ENCODE data around the gene CTDSP2.

The CTDSP2 gene

DNA sequence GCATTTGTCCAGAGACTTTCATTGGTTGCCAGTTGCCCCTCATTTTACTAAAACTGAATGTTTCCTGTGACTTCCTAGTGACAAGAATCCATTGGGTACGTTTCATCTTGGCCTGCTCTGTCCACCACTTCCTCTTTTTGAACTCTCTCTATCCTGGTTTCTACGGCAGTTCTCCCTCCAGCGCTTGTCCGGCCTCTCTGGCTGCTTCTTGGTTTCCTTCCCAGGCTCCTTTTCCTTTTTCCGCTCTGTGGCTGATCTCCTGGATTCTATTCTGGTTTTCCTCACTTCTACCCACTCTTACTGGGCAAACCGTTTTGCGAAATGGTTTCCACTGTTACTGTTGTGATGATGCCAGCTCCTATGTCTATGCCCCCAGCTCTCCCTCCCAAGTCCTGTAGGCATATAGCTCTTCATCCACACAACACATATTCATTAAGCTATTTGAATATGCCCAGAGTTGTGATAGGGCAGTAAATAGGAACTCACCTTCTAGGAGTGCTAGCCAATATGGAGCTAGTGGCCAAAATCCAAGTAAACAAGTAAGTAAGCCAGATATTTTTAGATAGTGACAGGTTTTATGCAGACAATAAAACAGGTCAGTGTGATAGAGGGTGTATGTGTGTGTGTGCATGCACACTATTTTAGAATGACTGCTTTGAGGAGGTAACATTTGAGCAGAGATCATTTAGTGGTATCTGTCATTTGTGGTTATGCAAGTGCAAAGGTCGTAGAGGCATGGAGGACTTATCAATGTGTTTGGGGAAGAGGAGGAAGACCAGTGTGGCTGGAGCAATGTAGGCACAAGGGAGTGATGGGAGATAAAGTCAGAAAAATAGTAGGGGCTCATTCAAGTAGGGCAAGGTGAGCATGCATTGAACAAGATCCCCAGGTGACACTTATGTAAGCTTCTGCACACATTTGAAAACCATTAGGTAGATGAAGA, 27.9 kb upstream of the CTDSP2 start:
- Mint-ChIP-seq H3K4me3 (no peak overlapping the region), H3K27me3 (ENCODE audit: low read depth) (no peaks in the 10 kb centered on the region), H3K36me3 (ENCODE audit: low read depth) (no peaks in the 10 kb centered on the region), H3K9me3 (no peaks in the 10 kb centered on the region), H3K27ac (peak overlapping the region in 1 of 3 experiments; percentile 5), H3K4me1 (peaks cover 19% of the 10 kb centered on the region)
- TF ChIP-seq, protein P1, sequence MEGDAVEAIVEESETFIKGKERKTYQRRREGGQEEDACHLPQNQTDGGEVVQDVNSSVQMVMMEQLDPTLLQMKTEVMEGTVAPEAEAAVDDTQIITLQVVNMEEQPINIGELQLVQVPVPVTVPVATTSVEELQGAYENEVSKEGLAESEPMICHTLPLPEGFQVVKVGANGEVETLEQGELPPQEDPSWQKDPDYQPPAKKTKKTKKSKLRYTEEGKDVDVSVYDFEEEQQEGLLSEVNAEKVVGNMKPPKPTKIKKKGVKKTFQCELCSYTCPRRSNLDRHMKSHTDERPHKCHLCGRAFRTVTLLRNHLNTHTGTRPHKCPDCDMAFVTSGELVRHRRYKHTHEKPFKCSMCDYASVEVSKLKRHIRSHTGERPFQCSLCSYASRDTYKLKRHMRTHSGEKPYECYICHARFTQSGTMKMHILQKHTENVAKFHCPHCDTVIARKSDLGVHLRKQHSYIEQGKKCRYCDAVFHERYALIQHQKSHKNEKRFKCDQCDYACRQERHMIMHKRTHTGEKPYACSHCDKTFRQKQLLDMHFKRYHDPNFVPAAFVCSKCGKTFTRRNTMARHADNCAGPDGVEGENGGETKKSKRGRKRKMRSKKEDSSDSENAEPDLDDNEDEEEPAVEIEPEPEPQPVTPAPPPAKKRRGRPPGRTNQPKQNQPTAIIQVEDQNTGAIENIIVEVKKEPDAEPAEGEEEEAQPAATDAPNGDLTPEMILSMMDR (IDR thresholded peaks at IDR 0.05; ENCODE audit: unreplicated experiment in 3 of 3) = no peak

DNA sequence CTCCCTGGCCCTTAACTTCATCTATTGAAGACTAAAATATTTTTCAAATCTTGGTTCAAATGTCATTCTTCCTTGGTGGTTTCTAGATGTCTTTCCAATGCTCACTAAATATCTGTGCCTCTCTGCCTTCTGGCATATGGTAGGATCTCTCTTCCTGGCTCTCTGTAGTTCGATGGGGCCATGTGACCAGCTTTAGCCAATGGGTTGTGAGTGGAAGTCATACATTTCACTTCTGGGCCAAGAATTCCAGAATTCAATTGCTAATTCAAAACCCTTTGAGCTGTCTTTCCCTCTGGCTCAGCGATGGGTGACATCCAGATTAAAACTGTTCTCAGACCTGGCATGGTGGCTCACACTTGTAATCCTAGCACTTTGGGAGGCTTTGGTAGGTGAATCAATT, 25.8 kb upstream of the CTDSP2 start:
- Mint-ChIP-seq H3K27me3 (ENCODE audit: low read depth) (no peaks in the 10 kb centered on the region), H3K27ac (peak overlapping the region in 2 of 3 experiments; percentile 51 to 58), H3K4me1 (peaks cover 36% of the 10 kb centered on the region), H3K4me3 (no peak overlapping the region), H3K36me3 (ENCODE audit: low read depth) (no peaks in the 10 kb centered on the region), H3K9me3 (no peaks in the 10 kb centered on the region)
- TF ChIP-seq, protein P1 (IDR thresholded peaks at IDR 0.05; ENCODE audit: unreplicated experiment in 3 of 3) = no peak

DNA sequence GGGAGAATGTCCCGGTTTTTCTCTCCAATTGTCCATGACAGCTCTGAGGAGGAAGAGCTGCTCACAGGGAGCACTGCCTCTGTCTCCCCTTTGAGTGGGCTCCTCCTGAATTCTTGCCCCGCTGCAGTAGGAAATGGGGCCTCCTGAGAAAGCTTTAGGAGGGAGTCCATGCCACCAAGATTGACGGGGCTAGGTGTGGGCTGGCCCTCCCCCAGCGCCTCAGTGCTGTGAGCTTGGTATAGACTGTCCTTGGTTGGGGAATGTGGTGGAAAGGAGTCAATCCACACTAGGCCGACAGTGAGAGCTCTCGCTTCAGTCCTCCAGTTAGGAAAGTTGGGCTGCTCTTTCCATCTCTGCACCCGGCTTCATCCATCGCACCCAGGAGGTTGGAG, 23.4 kb upstream of the CTDSP2 start:
- Mint-ChIP-seq H3K27me3 (ENCODE audit: low read depth) (no peaks in the 10 kb centered on the region), H3K9me3 (no peaks in the 10 kb centered on the region), H3K4me3 (no peak overlapping the region), H3K4me1 (peaks cover 42% of the 10 kb centered on the region), H3K36me3 (ENCODE audit: low read depth) (no peaks in the 10 kb centered on the region), H3K27ac (peak overlapping the region; percentile 89 to 95 (median 92))
- TF ChIP-seq, protein P1 (IDR thresholded peaks at IDR 0.05; ENCODE audit: unreplicated experiment in 3 of 3) = no peak

DNA sequence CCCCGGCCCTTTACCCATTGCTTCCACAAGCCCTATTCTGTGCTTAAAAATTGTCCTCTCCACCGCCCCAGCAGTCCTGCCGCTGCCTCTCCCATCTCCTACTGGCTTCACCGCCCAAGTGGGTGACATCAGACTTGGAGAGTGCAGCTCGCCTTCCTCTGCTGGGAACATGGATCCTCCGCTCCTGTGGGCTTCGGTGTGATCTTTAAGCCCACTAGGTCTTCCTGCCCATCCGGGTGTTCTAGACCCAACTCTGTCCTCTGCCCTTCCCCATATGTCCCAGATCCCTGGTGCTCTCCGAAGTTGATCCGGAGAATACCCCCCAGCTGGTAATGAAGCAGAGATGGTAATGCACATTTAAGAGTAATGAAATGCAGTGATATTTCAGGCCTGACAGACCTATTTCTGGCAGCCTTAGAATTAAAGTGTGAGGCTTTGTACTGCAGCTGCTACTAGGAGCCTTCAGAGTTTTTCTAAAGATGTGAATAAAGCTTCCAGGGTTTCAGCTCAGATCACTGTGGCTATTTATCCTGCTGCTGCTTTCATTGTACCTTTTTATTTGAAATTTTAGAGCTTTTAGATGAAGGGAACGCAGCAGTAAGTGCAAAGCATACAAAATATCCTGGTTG, 22.9 kb upstream of the CTDSP2 start:
- Mint-ChIP-seq H3K27me3 (ENCODE audit: low read depth) (no peaks in the 10 kb centered on the region), H3K4me3 (peak overlapping the region in 2 of 3 experiments; percentile 2 to 47), H3K4me1 (peaks cover 43% of the 10 kb centered on the region), H3K27ac (peak overlapping the region; percentile 89 to 95 (median 92)), H3K9me3 (no peaks in the 10 kb centered on the region), H3K36me3 (ENCODE audit: low read depth) (no peaks in the 10 kb centered on the region)
- TF ChIP-seq, protein P1 (IDR thresholded peaks at IDR 0.05; ENCODE audit: unreplicated experiment in 3 of 3) = no peak

DNA sequence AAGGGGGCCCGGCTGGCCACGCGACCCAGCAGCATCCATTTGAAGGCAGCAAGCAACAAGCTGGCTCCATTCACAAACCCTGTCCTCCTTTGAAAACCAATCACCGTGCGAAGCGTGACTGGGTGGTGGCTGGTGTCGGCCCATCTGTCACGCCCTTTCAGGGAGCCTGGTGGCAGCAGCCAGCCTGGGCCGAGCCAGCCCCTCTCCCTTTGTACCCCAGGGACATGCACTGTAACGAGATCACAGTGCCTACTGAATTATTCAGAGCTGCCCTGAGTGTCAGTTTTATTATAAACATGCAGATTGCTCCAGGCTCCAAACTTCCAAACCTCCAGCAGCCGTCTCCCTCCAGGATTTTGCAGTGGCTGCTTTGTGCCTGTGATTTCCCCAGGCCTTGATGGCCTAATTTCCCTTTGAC, 22.3 kb upstream of the CTDSP2 start:
- Mint-ChIP-seq H3K9me3 (no peaks in the 10 kb centered on the region), H3K36me3 (ENCODE audit: low read depth) (no peaks in the 10 kb centered on the region), H3K27me3 (ENCODE audit: low read depth) (no peaks in the 10 kb centered on the region), H3K4me1 (peaks cover 45% of the 10 kb centered on the region), H3K4me3 (peak overlapping the region in 1 of 3 experiments; percentile 47), H3K27ac (peak overlapping the region; percentile 89 to 95 (median 92))
- TF ChIP-seq, protein P1 (IDR thresholded peaks at IDR 0.05; ENCODE audit: unreplicated experiment in 3 of 3) = no peak
